Measurements from ENCODE around the gene SMU1. TPM values are rescaled to one million over a fixed set of nuclear protein-coding genes. Genes with fewer than 3 reads are reported as not detected.

The SMU1 gene
- total RNA-seq, 2 experiments from 2014 or later = 22.0 to 27.9 TPM

- Histone ChIP-seq H3K79me2 (ENCODE audit: insufficient read depth, low read depth, low read length) (no peaks in the 10 kb centered on the region), H3K9me2 (ENCODE audit: insufficient read depth, low read length) (no peaks in the 10 kb centered on the region), H3K27ac (ENCODE audit: low read depth, low read length, poor library complexity, severe bottlenecking) (no peak overlapping the region), H3K4me2 (ENCODE audit: low read length) (no peak overlapping the region), H3K9me3 (ENCODE audit: low read length) (no peaks in the 10 kb centered on the region), H3K4me3 (ENCODE audit: low read depth, low read length, poor library complexity, severe bottlenecking) (no peak overlapping the region), H4K20me1 (ENCODE audit: insufficient read depth, low read length) (no peaks in the 10 kb centered on the region), H2AFZ (ENCODE audit: low read length) (no peak overlapping the region), H3K36me3 (ENCODE audit: insufficient read depth, low read length) (peaks cover 81% of the 10 kb centered on the region), H3K4me1 (ENCODE audit: insufficient read depth, low read length, poor library complexity, severe bottlenecking) (no peaks in the 10 kb centered on the region)
- POLR2A ChIA-PET = no interaction called here
- intact Hi-C loops (cut with micrococcal nuclease; ENCODE audit: unreplicated experiment) = no loop called here
- TF ChIP-seq CTCF (conservative IDR thresholded peaks at IDR 0.05; ENCODE audit: low read length) = no peak
- TF ChIP-seq EZH2phosphoT487 (IDR thresholded peaks at IDR 0.05; ENCODE audit: borderline replicate concordance, low read depth, low read length) = no peak
- DNase-seq (ENCODE audit: low spot score) = no peak
- BruUV-seq (replicated peaks) = no TSS peak
- CTCF ChIA-PET (ENCODE audit: unreplicated experiment) = no interaction called here
These were observed 34.0 kb downstream of the SMU1 start for GRCh38 chr9:33042473-33042872.

GRCh38 chr9:33041432-33042188 lies 34.9 kb downstream of the SMU1 start:
- no peak overlapping the region for H2AFZ ChIP-seq (ENCODE audit: low read length)
- no peaks in the 10 kb centered on the region for H3K9me3 ChIP-seq (ENCODE audit: low read length)
- H3K4me1 ChIP-seq (ENCODE audit: insufficient read depth, low read length, poor library complexity, severe bottlenecking) = no peaks in the 10 kb centered on the region
- H3K9me2 ChIP-seq (ENCODE audit: insufficient read depth, low read length) = no peaks in the 10 kb centered on the region
- intact Hi-C loops (cut with micrococcal nuclease; ENCODE audit: unreplicated experiment) = no loop called here
- H3K36me3 ChIP-seq (ENCODE audit: insufficient read depth, low read length) = peaks cover 81% of the 10 kb centered on the region
- no peaks in the 10 kb centered on the region for H4K20me1 ChIP-seq (ENCODE audit: insufficient read depth, low read length)
- no peak overlapping the region for H3K4me3 ChIP-seq (ENCODE audit: low read depth, low read length, poor library complexity, severe bottlenecking)
- no peak for DNase-seq (ENCODE audit: low spot score)
- BruUV-seq (replicated peaks) = no TSS peak
- CTCF ChIA-PET (ENCODE audit: unreplicated experiment) = no interaction called here
- no peak overlapping the region for H3K27ac ChIP-seq (ENCODE audit: low read depth, low read length, poor library complexity, severe bottlenecking)
- TF ChIP-seq EZH2phosphoT487 (IDR thresholded peaks at IDR 0.05; ENCODE audit: borderline replicate concordance, low read depth, low read length) (no peak), CTCF (conservative IDR thresholded peaks at IDR 0.05; ENCODE audit: low read length) (no peak)
- POLR2A ChIA-PET = interaction anchor here (0.8 kb wide), 1 partner anchor 17 kb away, joined by 3 read pairs; the partner anchor contains the start of gene DNAJA1
- H3K79me2 ChIP-seq (ENCODE audit: insufficient read depth, low read depth, low read length) = no peaks in the 10 kb centered on the region
- no peak overlapping the region for H3K4me2 ChIP-seq (ENCODE audit: low read length)

- no peak overlapping the region for H3K4me3 ChIP-seq (ENCODE audit: low read depth, low read length, poor library complexity, severe bottlenecking)
- H3K79me2 ChIP-seq (ENCODE audit: insufficient read depth, low read depth, low read length) = no peaks in the 10 kb centered on the region
- no peak overlapping the region for H3K27ac ChIP-seq (ENCODE audit: low read depth, low read length, poor library complexity, severe bottlenecking)
- H3K9me3 ChIP-seq (ENCODE audit: low read length) = no peaks in the 10 kb centered on the region
- peaks cover 82% of the 10 kb centered on the region for H3K36me3 ChIP-seq (ENCODE audit: insufficient read depth, low read length)
- no peaks in the 10 kb centered on the region for H3K9me2 ChIP-seq (ENCODE audit: insufficient read depth, low read length)
- H3K4me2 ChIP-seq (ENCODE audit: low read length) = no peak overlapping the region
- CTCF ChIA-PET (ENCODE audit: unreplicated experiment) = interaction anchor here (0.6 kb wide), 1 partner anchor 148 kb away, joined by 10 read pairs; no protein-coding TSS in a partner anchor
- no peak overlapping the region for H2AFZ ChIP-seq (ENCODE audit: low read length)
- POLR2A ChIA-PET = interaction anchor here (0.6 to 2.5 kb wide), 4 partner anchors 9 to 27 kb away, joined by 3 to 7 read pairs (median 4); partner anchors contain the start of gene DNAJA1
- H4K20me1 ChIP-seq (ENCODE audit: insufficient read depth, low read length) = no peaks in the 10 kb centered on the region
- DNase-seq (ENCODE audit: low spot score) = no peak
- TF ChIP-seq EZH2phosphoT487 (IDR thresholded peaks at IDR 0.05; ENCODE audit: borderline replicate concordance, low read depth, low read length) = no peak
- no peak for TF ChIP-seq CTCF (conservative IDR thresholded peaks at IDR 0.05; ENCODE audit: low read length)
- BruUV-seq (replicated peaks) = no TSS peak
- no peaks in the 10 kb centered on the region for H3K4me1 ChIP-seq (ENCODE audit: insufficient read depth, low read length, poor library complexity, severe bottlenecking)
- intact Hi-C loops (cut with micrococcal nuclease; ENCODE audit: unreplicated experiment) = no loop called here
These were observed 35.6 kb downstream of the SMU1 start for GRCh38 chr9:33040792-33041431.

Data from OCI-LY7 (cell line).